RWPE1 (cell line): ENCODE data around the gene KRT4.

ENCODE experiments used
- CTCF ChIA-PET: fragments of 350-600 bp; sonication (Branson Sonifier 250); formaldehyde crosslinking; extraction: SDS; loops from one replicate; lab custom pipeline; 2021; lab: Yijun Ruan, JAX
- POLR2A ChIA-PET: fragments of 400-600 bp; formaldehyde crosslinking; extraction: SDS; loops from one replicate; lab custom pipeline; 2020; ENCODE audit warnings: antibody characterized with exemption; ENCODE audit not compliant: low non-redundant PET; lab: Yijun Ruan, JAX
- DNase-seq: peaks from one replicate; pipeline ENCODE4 v3.0.0; 2012; ENCODE audit warnings: low spot score
- H3K27ac ChIP-seq: fragments of 450-650 bp; 2 replicates; pipeline ENCODE4 v1.5.1; 2017
- CTCF ChIP-seq: fragments of 450-650 bp; conservative IDR thresholded peaks from 2 replicates; pipeline ENCODE4 v1.5.1; 2017; ENCODE audit warnings: low read depth, mild to moderate bottlenecking

KRT4 gene

GRCh38 chr12:52818887-52819420 is 5.0 kb upstream of the KRT4 start:
- no peak overlapping the region for H3K27ac ChIP-seq
- POLR2A ChIA-PET: no interaction called here
- TF ChIP-seq CTCF: no peak
- no peak for DNase-seq
- CTCF ChIA-PET: no interaction called here

GRCh38 chr12:52818388-52818787 is 4.5 kb upstream of the KRT4 start:
- no peak for TF ChIP-seq CTCF
- no peak overlapping the region for H3K27ac ChIP-seq
- DNase-seq: no peak
- CTCF ChIA-PET: no interaction called here
- POLR2A ChIA-PET: no interaction called here

GRCh38 chr12:52817699-52818238 is 3.9 kb upstream of the KRT4 start:
- ChIA-PET POLR2A (no interaction called here), CTCF (no interaction called here)
- H3K27ac ChIP-seq: no peak overlapping the region
- DNase-seq: no peak
- TF ChIP-seq CTCF: no peak

GRCh38 chr12:52817003-52817698 is 3.2 kb upstream of the KRT4 start:
- ChIA-PET POLR2A (no interaction called here), CTCF (no interaction called here)

GRCh38 chr12:52815676-52816588 is 2.0 kb upstream of the KRT4 start:
- DNase-seq: no peak
- ChIA-PET POLR2A (no interaction called here), CTCF (no interaction called here)
- TF ChIP-seq CTCF: no peak
- no peak overlapping the region for H3K27ac ChIP-seq

More at GRCh38 chr12:52817003-52817698, 3.2 kb upstream of the KRT4 start:
- no peak for TF ChIP-seq CTCF
- H3K27ac ChIP-seq: no peak overlapping the region
- no peak for DNase-seq

- POLR2A ChIA-PET: no interaction called here
- no peak for DNase-seq
- TF ChIP-seq CTCF: no peak
- no peak overlapping the region for H3K27ac ChIP-seq
- CTCF ChIA-PET: no interaction called here
Observed at GRCh38 chr12:52815161-52815560, 1.2 kb upstream of the KRT4 start.
